ENCODE data around the gene FGD3.

Gene FGD3

GRCh38 chr9:92960561-92961290, 13.4 kb downstream of the FGD3 start:
- DNase-seq (ENCODE audit: low spot score) = no peak

GRCh38 chr9:92961627-92962302, 14.4 kb downstream of the FGD3 start:
- peak; percentile 30 for DNase-seq (ENCODE audit: low spot score)

- no peak for DNase-seq (ENCODE audit: low spot score)
Observed at GRCh38 chr9:92962303-92962649, 15.0 kb downstream of the FGD3 start.

- no peak for DNase-seq (ENCODE audit: low spot score)
Observed at GRCh38 chr9:92962846-92963245, 15.5 kb downstream of the FGD3 start.

- DNase-seq (ENCODE audit: low spot score) = peak; percentile 96
Observed at GRCh38 chr9:92963831-92964606, 16.7 kb downstream of the FGD3 start.

GRCh38 chr9:92964607-92965060, 17.3 kb downstream of the FGD3 start:
- DNase-seq (ENCODE audit: low spot score) = no peak

GRCh38 chr9:92965061-92965758, 17.9 kb downstream of the FGD3 start:
- DNase-seq (ENCODE audit: low spot score) = peak; percentile 55

GRCh38 chr9:92965759-92966517, 18.6 kb downstream of the FGD3 start:
- no peak for DNase-seq (ENCODE audit: low spot score)

- no peak for DNase-seq (ENCODE audit: low spot score)
Observed at GRCh38 chr9:92966518-92966800, 19.1 kb downstream of the FGD3 start.

- DNase-seq (ENCODE audit: low spot score) = no peak
Observed at GRCh38 chr9:92968081-92968480, 20.8 kb downstream of the FGD3 start.

- no peak for DNase-seq (ENCODE audit: low spot score)
Observed at GRCh38 chr9:92969516-92970466, 22.5 kb downstream of the FGD3 start.

GRCh38 chr9:92970467-92970923, 23.2 kb downstream of the FGD3 start:
- DNase-seq (ENCODE audit: low spot score) = no peak

GRCh38 chr9:92971121-92971520, 23.8 kb downstream of the FGD3 start:
- DNase-seq (ENCODE audit: low spot score) = no peak

GRCh38 chr9:92971776-92972175, 24.5 kb downstream of the FGD3 start:
- no peak for DNase-seq (ENCODE audit: low spot score)

GRCh38 chr9:92973700-92974099, 26.4 kb downstream of the FGD3 start:
- no peak for DNase-seq (ENCODE audit: low spot score)

GRCh38 chr9:92974161-92974661, 26.9 kb downstream of the FGD3 start:
- DNase-seq (ENCODE audit: low spot score) = no peak

GRCh38 chr9:92974761-92975755, 27.7 kb downstream of the FGD3 start:
- DNase-seq (ENCODE audit: low spot score) = no peak

- no peak for DNase-seq (ENCODE audit: low spot score)
Observed at GRCh38 chr9:92976431-92976830, 29.1 kb downstream of the FGD3 start.

GRCh38 chr9:92977279-92977678, 30.0 kb downstream of the FGD3 start:
- no peak for DNase-seq (ENCODE audit: low spot score)
